ENCODE data around the gene SULT1C2. TPM values are rescaled to one million over a fixed set of nuclear protein-coding genes. Genes with fewer than 3 reads are reported as not detected.

SULT1C2 gene
- total RNA-seq, 4 donors from 2014 or later: 2.8 to 3.6 TPM; not detected in 2

GRCh38 chr2:108305901-108306300 is 17.2 kb downstream of the SULT1C2 start:
- Histone ChIP-seq H3K4me1 (no peaks in the 10 kb centered on the region), H3K36me3 (no peaks in the 10 kb centered on the region), H3K9me3 (no peaks in the 10 kb centered on the region), H3K27ac (no peak overlapping the region), H3K27me3 (no peaks in the 10 kb centered on the region), H3K4me3 (no peak overlapping the region)
- intact Hi-C loops (cut with DNase I; ENCODE audit: low total_unique reads): no loop called here
- no peak for DNase-seq
- TF ChIP-seq POLR2A (IDR thresholded peaks at IDR 0.05) (no peak), CTCF (IDR thresholded peaks at IDR 0.05) (no peak)

GRCh38 chr2:108309903-108310302 is 21.2 kb downstream of the SULT1C2 start:
- H3K36me3 ChIP-seq: no peaks in the 10 kb centered on the region
- no peaks in the 10 kb centered on the region for H3K4me1 ChIP-seq
- no peak overlapping the region for H3K27ac ChIP-seq
- no peaks in the 10 kb centered on the region for H3K27me3 ChIP-seq
- H3K9me3 ChIP-seq: no peaks in the 10 kb centered on the region
- H3K4me3 ChIP-seq: no peak overlapping the region
- DNase-seq: no peak
- intact Hi-C loops (cut with DNase I; ENCODE audit: low total_unique reads): no loop called here
- TF ChIP-seq CTCF (IDR thresholded peaks at IDR 0.05) (no peak), POLR2A (IDR thresholded peaks at IDR 0.05) (no peak)

GRCh38 chr2:108314586-108315296 is 26.0 kb downstream of the SULT1C2 start:
- no peak for TF ChIP-seq POLR2A (IDR thresholded peaks at IDR 0.05)
- TF ChIP-seq CTCF (IDR thresholded peaks at IDR 0.05): no peak
- no peaks in the 10 kb centered on the region for H3K36me3 ChIP-seq
- H3K4me1 ChIP-seq: peaks cover 0 to 4% of the 10 kb centered on the region in 2 donors
- H3K27me3 ChIP-seq: no peaks in the 10 kb centered on the region
- intact Hi-C loops (cut with DNase I; ENCODE audit: low total_unique reads): no loop called here
- H3K27ac ChIP-seq: no peak overlapping the region
- no peak overlapping the region for H3K4me3 ChIP-seq
- DNase-seq: no peak
- no peaks in the 10 kb centered on the region for H3K9me3 ChIP-seq

- no peak for TF ChIP-seq POLR2A (IDR thresholded peaks at IDR 0.05)
- no peak for TF ChIP-seq CTCF (IDR thresholded peaks at IDR 0.05)
- Histone ChIP-seq H3K36me3 (no peaks in the 10 kb centered on the region), H3K27me3 (no peaks in the 10 kb centered on the region), H3K4me3 (no peak overlapping the region), H3K27ac (no peak overlapping the region), H3K4me1 (peaks cover 0 to 4% of the 10 kb centered on the region in 2 donors), H3K9me3 (no peaks in the 10 kb centered on the region)
- DNase-seq: no peak
- intact Hi-C loops (cut with DNase I; ENCODE audit: low total_unique reads): no loop called here
Measured at GRCh38 chr2:108315444-108315934, 26.8 kb downstream of the SULT1C2 start.

GRCh38 chr2:108316033-108316432 is 27.3 kb downstream of the SULT1C2 start:
- intact Hi-C loops (cut with DNase I; ENCODE audit: low total_unique reads): no loop called here
- no peaks in the 10 kb centered on the region for H3K36me3 ChIP-seq
- no peaks in the 10 kb centered on the region for H3K9me3 ChIP-seq
- no peaks in the 10 kb centered on the region for H3K27me3 ChIP-seq
- no peak for DNase-seq
- H3K27ac ChIP-seq: peak overlapping the region in 1 of 2 donors; percentile 21
- H3K4me1 ChIP-seq: peaks cover 0 to 4% of the 10 kb centered on the region in 2 donors
- TF ChIP-seq POLR2A (IDR thresholded peaks at IDR 0.05): no peak
- TF ChIP-seq CTCF (IDR thresholded peaks at IDR 0.05): no peak
- H3K4me3 ChIP-seq: no peak overlapping the region
